GM20431 (cell line): ENCODE results near the gene NXPE4.
"Not testable (repeated sequence)": the region's sequence is repeated elsewhere in the genome, so short reads cannot be mapped to it uniquely, and the experiment has no call there.

Experiments
- in situ Hi-C: fragments of 300-500 bp; cut with MseI, MboI; formaldehyde crosslinking; loops from one replicate; pipeline ENCODE4 v1.15.0; 2020; ENCODE audit warnings: low sequenced_read_pairs; ENCODE audit not compliant: unreplicated experiment

Gene NXPE4

GRCh38 chr11:114595571-114595970 lies at the start of gene NXPE4:
Gene NXPE4, minus strand, starts transcription at chr11:114595786. Its CDS starts 1,027 bp downstream, at chr11:114594759.
- in situ Hi-C loops: loop anchor here (25.0 kb wide), 1 partner anchor 258 kb away; no protein-coding TSS in a partner anchor

GRCh38 chr11:114639440-114639839 lies 43.9 kb upstream of the NXPE4 start:
- in situ Hi-C loops: not testable (repeated sequence)

GRCh38 chr11:114631445-114631965 lies 35.9 kb upstream of the NXPE4 start:
- in situ Hi-C loops: not testable (repeated sequence)

- in situ Hi-C loops: no loop called here
Measured at GRCh38 chr11:114625294-114625693, 29.7 kb upstream of the NXPE4 start.

- in situ Hi-C loops: no loop called here
Measured at GRCh38 chr11:114624455-114625207, 29.0 kb upstream of the NXPE4 start.

GRCh38 chr11:114623720-114624119 lies 28.1 kb upstream of the NXPE4 start:
- in situ Hi-C loops: no loop called here

- in situ Hi-C loops: no loop called here
Measured at GRCh38 chr11:114622858-114623257, 27.3 kb upstream of the NXPE4 start.

- in situ Hi-C loops: no loop called here
Measured at GRCh38 chr11:114621950-114622809, 26.6 kb upstream of the NXPE4 start.

GRCh38 chr11:114621072-114621471 lies 25.5 kb upstream of the NXPE4 start:
- in situ Hi-C loops: no loop called here

- in situ Hi-C loops: no loop called here
Measured at GRCh38 chr11:114619659-114620173, 24.1 kb upstream of the NXPE4 start.

GRCh38 chr11:114618139-114618538 lies 22.6 kb upstream of the NXPE4 start:
- in situ Hi-C loops: no loop called here

GRCh38 chr11:114617157-114618124 lies 21.9 kb upstream of the NXPE4 start:
- in situ Hi-C loops: no loop called here

- in situ Hi-C loops: no loop called here
Measured at GRCh38 chr11:114616516-114616915, 20.9 kb upstream of the NXPE4 start.

GRCh38 chr11:114615448-114616361 lies 20.1 kb upstream of the NXPE4 start:
- in situ Hi-C loops: no loop called here

- in situ Hi-C loops: no loop called here
Measured at GRCh38 chr11:114614127-114614720, 18.6 kb upstream of the NXPE4 start.

- in situ Hi-C loops: not testable (repeated sequence)
Measured at GRCh38 chr11:114613094-114613493, 17.5 kb upstream of the NXPE4 start.

- in situ Hi-C loops: no loop called here
Measured at GRCh38 chr11:114612686-114613085, 17.1 kb upstream of the NXPE4 start.

- in situ Hi-C loops: not testable (repeated sequence)
Measured at GRCh38 chr11:114612199-114612598, 16.6 kb upstream of the NXPE4 start.
